GM21526 (cell line): ENCODE results near the gene ATXN7L1.

ENCODE experiments used
- ATAC-seq: cut with Tn5 transposase; IDR thresholded peaks from one replicate; pipeline ENCODE4 v1.9.1; 2021; ENCODE audit warnings: moderate library complexity; ENCODE audit not compliant: unreplicated experiment, low FRiP score

The ATXN7L1 gene

DNA sequence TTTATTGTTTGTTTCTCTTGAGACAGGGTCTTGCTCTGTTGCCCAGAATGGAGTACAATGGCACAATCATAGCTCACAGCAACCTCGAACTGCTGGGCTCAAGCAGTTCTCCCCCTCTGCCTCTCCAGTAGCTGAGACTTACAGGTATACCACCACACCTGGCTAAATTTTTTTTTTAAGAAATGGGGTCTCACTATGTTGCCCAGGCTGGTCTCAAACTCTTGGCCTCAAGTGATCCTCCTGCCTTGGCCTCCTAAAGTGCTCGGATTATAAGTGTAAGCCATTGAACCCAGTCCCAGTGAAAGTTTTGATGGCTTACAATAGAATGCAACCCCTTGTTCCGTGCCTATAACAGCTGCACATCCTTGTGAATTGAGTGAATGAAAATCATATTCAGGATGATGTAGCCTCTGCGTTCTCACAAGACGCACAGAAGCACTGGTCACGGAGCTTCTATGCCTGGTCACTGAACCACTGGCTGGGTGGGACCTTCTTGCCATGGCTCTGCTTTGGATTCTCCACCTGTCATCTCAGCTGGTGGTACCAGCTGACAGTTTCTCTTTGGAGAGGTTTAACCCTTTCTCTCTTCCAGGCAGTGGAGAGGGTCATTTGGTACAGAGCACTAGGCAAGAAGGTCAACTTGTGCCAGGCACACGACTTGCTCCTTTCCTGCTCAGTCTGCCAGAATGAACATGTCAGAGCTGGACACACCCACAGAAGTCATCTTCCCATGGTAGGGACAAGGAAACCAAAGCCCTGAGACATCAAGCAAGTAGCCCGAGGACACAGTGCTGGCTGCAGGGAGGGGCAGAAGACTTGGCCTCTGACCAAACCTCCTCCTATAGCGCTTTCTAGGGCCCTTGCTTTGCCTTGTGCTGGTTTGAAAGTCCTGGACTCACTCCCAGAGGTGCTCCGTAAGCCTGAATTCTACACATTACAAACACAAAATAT lies 89.6 kb downstream of the ATXN7L1 start:
- ATAC-seq: no peak

DNA sequence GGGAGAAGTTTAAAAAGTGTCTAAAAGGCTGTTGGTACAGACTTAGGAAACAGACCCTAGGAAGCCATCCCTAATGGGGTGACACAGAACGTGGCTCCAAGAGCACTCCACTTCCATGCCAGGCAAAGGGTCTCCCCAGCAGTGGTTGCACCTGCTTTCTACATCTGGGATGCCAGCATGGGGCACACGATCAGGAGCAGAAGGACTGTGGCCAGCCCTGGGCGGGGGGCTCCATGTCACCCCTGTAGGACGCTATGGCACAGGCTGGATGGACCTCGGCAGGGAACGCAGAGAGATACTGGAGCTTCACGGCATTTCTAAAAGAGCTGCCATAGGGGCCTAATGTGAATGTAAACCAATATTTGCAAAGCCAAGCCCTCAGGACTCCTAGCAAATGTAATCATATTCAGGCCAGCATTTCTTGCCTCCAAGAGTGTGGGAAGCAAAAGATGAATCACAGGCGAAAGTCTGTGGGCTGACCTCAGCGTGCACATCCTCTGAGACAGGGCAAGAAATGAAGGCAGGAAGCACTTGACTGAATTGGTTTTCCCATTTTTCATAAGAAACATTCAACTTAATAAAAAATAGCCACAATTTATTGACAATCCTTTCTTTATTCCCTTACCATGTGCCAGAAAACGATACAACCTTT lies 93.9 kb downstream of the ATXN7L1 start:
- no peak for ATAC-seq

DNA sequence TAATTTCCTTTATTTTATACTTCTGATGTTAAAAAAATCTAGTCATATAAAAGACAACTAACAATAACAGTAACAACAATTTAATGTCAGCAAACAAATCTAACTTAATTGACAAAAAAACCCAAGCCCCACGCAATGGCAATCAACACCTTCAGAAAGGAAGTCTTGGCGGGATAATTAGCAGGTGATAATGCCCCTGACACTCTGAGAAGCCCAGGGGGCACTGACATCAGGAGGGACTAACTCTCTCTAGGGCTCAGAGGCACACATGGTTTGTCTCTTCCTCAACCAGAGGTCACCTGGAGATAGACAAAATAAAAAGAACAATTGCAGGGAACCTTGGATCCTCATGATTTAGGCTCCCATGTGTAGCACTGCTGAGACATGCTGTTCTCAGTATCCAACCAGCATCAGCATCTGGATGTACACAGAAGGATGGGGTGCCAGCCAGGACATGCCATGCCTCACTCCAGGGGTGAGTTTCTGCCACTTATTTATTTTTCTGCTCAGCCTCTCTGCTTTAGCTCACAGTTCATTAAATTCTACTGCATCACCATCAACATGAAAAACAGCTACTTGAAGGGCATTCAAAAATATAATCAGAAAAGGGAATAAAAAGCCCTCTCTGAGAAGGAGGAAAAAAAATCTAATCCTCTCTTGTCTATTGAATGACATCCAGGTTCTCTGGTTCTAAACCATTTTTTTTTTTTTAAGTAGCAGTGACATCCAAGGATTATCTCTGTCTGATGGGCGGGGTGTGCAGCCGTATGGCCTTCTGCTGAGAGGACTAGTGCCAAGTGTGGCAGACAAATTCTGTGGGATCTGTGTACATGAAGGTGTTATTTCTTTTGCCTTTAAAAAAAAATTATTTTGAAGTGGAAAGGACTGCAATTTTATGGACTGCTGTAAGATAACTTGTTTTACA lies 96.3 kb downstream of the ATXN7L1 start:
- no peak for ATAC-seq

DNA sequence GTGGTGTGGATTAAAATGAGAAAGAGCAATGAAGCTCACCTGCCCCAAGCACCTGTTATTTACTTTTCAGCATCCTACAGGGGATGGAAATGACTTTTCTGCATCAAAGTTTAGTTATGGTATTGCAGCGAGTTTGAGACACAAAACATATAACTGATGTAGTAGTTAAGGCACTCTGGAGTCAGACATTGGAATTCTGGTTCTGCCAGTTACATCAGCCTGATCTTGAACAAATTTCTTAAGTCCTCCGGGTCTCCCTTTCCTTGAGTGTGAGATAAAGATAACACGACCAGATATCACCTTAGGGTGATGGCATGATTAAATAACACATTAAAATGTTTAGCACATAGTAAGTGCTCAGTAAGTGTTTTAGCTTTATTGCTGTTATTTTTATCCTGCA lies 97.4 kb downstream of the ATXN7L1 start:
- ATAC-seq: no peak

DNA sequence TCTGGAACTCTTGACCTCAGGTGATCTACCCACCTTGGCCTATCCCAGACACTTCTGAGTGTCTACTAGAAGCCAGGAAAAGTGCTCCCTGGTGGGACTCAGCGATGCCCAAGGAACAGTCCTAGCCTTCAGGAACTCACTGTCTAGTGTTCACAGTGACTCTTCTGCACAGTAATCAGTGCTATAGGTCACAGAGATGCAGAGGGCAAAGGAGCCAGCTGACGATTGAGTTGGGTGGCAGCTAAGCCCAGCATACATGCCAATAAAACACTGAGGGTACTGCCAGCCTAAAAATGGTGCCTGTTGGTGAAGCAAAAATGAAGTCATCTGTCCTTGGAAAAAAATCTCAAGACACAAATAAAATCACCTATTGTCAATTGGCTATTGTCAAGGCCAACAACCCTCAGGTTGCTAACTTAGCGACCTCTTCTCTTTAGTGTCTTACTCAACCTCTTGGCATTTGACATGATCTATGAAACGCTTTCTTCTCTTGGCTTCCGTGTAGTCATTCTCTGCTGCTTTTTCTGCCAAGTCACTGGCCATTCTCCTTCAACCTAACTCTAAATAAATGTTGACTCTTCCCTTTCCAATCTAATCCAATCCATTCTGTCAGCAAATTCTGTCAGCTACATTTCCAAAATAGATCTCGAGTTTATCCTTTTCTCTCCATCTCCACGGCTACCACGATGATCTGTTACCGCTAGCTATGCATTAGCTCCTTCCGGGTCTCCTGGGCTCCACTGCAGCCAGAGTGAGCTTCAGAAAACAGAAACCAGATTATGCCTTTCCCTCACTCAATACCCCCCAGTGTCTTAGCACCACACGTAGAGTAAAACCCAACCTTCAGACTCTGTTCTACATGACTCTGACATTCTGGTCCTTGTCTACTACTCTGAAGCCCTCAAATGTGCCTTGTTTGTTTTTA lies 99.2 kb downstream of the ATXN7L1 start:
- no peak for ATAC-seq

DNA sequence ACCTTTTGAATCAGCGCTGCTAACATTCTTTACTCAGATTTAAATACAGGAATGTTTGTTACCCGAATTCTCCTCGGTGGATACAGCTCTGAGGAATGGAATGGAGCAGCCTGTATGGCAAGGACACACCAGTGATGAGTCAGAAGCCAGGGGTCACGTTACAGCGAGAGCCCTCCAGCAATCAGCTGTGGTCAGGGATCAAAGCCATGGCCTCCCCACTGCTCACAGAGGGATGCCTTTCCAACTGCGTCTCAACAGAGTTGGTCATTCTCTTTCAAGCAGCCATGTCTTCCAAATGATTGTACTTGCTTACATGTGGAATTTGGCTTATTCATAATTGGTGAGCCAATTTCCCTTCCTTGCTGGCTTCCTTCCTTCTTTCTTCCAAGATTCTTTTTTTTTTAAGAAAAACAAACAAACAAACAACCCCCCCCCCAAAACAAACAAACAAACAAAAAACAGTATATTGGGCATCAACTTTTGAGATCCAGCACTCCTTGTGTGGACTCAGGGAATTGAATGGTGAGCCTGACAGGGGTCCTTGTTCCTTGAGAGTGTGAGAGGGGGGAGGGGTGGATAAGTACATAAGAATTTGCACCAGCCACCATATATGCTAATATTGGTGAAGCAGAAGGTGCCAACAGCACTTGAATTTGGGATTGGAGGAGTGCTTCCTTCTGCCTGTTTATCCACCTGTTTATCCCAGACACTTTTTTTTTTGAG lies 100.2 kb downstream of the ATXN7L1 start:
- no peak for ATAC-seq

DNA sequence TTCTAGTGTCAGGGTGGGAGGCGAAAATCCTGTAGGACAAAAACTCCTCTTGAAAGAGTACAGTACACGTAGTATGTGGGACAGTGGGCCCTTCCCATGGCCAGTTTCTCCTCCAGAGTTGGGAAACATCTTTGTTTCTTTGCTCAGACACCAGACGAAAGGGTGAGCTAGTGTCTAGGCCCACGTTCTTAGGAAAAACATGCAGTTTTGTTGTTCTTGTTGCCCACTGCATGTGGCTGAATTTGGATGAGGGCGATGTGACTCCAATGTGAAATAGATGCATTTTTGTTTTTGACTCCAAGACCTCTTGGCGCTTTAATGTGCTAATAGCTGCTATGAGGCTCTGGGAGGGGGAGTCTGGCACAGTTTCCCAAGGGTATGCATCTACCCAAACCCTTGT lies 100.8 kb downstream of the ATXN7L1 start:
- no peak for ATAC-seq

DNA sequence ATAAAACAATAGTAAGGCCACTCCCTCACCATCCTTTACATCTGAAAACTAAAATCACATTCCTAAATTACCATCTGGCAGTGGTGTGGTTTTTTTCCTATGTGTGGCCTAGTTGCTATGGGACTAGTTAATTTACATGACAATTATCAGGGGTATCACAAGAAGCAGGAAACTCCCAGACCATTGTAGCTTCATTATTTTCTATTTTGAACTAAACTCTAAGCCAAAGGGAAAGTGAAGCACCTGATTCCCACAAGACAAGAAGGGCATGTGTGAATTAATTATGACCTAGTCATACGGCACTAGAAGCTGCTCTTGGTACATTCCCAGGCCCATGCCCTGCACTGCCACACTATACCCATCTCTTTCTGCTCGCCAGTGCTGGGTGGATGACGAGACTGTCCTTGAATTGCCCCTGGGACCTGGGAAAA lies 103.4 kb downstream of the ATXN7L1 start:
- no peak for ATAC-seq

DNA sequence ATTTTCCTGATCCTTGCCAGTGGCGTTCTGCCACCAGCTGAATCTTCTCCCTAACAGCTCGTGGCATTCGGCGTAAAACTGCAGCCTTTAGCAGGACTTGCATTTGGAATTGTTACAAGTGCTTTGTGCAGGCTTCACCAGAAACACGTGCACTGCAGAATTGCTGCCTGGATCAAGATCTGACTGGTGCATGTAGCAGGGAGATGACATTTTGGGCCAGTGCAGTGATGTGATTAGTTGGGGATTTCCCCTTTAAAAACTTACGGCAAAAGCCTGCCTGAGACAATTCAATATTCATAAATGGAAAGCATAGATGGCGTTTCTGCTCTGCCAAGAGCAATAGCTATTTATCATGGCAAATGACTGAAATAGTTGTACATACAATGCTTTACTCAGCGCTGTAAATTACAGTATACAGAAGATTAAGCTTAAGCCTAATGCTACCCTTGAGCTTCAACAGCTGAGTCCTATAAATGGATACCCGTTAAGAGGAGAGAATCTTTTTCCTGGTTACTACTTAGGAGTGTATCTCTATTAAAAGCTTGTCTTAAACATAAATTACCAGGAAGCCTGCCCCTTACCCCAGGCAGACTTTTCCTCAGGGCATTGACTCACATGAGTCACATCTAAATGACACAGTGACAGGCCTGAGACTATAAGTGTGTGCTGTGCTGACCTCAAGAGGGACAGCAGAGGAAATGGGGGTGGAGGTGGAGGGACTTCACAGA lies 106.3 kb downstream of the ATXN7L1 start:
- no peak for ATAC-seq

DNA sequence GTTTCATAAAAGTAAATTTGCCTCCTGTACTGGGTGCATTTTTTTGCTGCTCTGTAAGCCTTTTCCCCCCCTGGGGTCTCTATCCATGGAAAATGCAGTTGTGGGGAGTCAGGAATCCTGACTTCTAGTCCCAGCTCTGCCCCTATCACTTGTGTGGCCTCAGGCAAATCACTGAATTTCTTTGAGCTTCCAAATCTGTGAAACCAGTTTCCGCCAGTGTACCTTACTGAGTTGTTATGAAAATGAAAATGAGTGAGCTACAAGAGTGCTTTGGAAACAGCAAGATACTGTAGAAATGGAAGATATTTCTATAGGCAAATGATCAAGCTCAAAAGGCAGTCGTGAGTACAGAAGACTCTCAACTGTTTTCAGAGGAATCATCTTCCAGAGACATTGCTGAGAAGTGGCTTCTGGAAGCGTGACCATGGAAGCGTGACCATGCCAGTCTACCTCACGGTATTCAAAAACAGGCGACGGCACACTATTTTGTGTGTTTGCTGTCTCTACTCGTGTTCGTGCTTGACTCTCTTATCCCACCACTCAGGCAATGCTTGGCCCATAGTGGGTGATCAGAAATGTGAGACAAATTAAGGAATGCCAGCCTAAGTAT lies 107.4 kb downstream of the ATXN7L1 start:
- ATAC-seq: no peak

DNA sequence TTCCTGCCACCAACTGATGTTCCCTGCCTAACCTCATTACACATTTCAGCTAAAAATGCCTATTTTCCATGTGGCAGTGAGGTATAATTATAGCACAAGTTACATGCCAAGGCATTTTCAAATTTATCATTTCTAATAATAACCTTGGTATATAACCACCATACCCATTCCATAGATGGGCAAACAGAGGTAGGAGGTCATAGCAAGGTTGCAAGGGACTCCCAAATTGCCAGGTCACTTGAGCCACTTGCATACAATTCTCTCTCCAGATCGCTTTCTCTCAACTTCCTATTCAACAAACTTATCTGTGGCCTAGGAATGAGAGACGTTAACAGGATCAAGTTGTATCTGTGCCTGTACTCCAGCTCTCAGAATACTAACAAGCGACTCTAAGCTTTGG lies 108.3 kb downstream of the ATXN7L1 start:
- no peak for ATAC-seq

DNA sequence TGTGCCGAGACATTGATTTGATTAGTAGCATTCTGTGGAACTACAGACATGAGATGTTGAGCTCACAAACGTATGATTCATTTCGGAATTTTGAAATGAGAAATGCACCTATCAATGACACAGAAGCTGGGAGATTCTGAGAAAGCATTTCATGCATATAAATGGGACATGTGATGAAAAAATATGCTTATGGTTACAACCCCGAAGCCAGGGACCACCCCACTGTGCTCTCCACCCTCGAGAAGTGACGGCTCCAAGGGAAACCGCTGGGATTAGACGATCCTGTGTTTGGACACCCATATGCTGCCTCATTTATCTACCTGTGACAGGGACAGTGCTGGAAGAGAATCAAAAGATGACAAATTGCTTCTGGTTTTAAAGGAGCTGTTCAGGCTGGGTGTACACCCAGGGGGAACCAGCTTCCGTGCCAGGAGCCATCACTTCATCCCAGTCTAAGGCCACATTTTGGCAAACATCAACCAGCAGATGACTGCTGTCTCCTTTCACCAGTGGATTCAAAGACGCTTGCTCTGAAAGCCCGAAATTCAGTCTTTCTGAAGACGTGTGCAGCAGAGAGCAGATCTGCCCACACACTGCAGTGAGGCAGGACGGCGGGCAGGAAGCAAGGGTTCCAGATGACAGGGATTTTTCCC lies 109.9 kb downstream of the ATXN7L1 start:
- ATAC-seq: no peak

DNA sequence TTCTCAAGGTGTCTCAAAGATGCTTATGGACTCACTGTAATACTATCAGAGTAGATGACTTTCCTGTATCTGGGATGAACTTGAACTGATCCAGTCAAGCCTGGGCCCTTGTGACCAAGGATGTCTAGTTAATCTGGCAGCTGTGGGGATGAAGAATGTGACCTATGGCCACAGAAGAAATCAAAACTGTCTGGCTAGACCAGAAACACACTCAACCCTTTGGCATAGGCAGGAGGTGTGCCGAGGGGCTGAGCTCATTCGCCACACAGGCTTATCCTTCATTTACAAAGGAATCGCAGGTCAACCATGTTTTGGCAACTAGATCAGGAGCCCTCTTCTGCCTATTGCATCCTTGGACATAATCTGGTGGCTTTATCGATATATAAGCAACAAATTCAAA lies 110.6 kb downstream of the ATXN7L1 start:
- ATAC-seq: no peak

DNA sequence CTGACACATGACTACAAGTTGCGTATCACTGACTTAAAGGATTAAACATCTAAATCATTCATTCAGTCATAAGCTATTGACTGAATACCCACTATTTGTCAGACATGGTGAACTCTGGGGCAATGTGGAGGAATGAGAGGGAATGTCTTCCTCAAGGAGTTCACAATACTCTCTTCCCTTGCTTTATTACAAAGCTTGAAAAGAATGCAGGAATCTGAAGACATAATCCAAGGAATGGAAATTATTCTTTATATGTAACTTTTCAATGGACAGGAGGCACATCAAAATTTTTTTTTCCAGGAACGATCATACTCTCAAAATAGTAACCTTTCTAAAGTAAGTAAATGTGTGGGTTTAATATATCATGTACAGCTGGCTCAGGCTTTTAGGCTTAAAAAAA lies 111.9 kb downstream of the ATXN7L1 start:
- ATAC-seq: no peak

DNA sequence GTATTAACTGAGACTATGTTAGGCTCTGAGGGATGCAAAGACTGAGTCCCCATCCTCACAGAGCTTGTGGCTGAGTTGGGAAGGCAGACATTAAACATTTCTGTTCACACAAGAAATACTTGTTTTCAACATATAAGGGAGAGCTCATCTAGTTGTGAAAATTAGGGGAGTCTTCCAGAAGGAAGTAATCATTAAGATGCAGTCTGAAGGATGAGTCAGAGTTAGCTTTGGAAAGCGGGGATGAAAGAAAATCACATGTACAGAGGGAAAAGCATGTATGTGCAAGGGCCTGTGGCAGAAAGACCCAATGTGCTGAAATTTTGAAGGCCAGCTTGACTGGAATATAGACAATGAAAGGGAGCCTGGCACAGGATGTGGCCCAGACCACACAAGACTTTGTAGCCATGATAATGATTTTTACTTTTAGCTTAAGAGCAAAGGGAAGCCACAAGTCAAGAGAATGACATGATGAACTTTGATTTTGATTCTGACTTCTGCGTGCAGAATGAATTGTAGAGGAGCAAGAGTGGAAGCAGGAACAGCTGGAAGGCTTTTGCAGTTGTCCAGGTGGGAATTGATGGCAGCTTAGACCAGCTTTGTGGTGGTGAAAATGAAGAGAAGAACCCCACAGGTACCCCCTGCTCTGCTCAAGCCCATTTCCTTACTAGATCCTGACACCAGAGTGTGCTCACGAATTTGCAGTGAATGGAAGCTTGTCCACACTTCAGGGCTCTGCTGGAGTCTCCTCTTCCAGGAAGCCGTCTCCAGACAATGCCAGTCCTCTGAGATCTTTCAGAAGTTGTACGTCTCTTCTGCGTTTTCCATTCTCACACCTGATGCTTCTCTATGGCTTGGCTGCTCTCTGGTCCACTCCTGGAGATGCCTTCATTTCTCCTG lies 115.6 kb downstream of the ATXN7L1 start:
- ATAC-seq: no peak

DNA sequence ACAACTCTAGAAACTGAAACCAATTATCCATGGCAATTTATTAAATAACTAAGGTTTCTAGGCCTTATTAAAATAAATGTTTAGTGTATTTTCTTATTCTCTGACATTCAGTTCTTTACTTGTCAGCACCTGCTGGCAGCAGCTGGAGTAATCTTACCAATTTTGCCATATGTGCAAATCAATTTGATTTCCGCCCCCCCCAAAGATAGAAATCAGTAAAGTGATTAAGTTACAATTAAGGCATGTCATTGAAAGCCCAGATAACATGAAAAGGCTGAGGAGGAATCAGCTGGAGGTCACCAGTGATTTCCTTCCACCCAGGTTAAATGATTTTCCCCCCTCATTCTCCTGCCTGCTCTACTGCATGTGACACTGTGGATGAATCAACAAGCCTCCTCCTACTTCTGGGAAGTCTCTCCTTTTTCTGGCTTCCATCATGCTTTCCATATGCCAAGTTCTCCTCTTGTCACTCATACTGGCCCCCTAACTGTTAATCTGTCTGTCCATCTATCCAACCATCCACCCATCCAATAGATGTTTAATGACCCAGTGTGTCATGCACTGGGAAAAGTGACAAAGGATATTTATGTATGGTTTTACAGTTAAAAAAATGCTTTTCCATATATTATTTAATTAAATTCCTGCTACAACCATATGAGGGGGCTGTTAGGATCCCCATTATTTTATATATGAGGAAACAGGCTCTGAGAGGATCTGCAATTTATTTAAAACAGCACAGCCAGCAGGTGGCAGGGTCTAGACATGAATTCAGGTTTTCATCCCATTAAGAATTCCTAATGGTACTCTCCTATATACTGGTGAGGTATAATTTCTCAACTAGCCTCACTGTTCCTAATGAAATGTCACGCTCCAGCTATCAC lies 116.5 kb downstream of the ATXN7L1 start:
- ATAC-seq: no peak
